ENCODE measurements around the gene L2HGDH. TPM values are rescaled to one million over a fixed set of nuclear protein-coding genes. Genes with fewer than 3 reads are reported as not detected.

Gene L2HGDH
- total RNA-seq, 1 donor from 2014 or later, result 7.6 TPM

- no peaks in the 10 kb centered on the region for H3K4me1 Mint-ChIP-seq (ENCODE audit: unreplicated experiment)
Observed at GRCh38 chr14:50210074-50210473, 102.0 kb downstream of the L2HGDH start.

DNA sequence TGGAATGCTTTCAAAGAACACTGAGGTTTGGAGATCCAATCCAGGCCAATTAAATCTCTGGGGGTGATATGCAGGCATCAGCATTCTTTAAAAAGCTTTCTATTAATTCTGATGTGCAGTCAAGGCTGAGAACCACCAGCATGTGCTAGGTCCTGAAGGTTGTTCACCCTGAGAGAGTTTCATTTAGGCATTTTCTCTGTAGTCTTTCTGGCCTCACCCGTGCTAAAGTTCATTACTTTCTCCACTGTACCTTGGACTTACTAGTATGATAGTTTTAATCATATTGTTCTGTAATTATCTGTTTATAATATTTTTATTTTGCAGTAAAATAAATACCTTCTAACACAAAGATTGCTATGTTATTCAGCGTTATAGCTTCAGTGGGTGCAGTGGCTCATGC, 113.5 kb downstream of the L2HGDH start:
- Mint-ChIP-seq H3K36me3 (ENCODE audit: low read depth, unreplicated experiment) (peaks cover 8% of the 10 kb centered on the region), H3K9me3 (ENCODE audit: unreplicated experiment) (no peaks in the 10 kb centered on the region), H3K4me3 (ENCODE audit: unreplicated experiment) (no peak overlapping the region), H3K27ac (ENCODE audit: unreplicated experiment) (no peak overlapping the region), H3K4me1 (ENCODE audit: unreplicated experiment) (no peaks in the 10 kb centered on the region), H3K27me3 (ENCODE audit: unreplicated experiment) (no peaks in the 10 kb centered on the region)
- TF ChIP-seq, protein P1, sequence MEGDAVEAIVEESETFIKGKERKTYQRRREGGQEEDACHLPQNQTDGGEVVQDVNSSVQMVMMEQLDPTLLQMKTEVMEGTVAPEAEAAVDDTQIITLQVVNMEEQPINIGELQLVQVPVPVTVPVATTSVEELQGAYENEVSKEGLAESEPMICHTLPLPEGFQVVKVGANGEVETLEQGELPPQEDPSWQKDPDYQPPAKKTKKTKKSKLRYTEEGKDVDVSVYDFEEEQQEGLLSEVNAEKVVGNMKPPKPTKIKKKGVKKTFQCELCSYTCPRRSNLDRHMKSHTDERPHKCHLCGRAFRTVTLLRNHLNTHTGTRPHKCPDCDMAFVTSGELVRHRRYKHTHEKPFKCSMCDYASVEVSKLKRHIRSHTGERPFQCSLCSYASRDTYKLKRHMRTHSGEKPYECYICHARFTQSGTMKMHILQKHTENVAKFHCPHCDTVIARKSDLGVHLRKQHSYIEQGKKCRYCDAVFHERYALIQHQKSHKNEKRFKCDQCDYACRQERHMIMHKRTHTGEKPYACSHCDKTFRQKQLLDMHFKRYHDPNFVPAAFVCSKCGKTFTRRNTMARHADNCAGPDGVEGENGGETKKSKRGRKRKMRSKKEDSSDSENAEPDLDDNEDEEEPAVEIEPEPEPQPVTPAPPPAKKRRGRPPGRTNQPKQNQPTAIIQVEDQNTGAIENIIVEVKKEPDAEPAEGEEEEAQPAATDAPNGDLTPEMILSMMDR (IDR thresholded peaks at IDR 0.05; ENCODE audit: unreplicated experiment), result no peak
- no peak for DNase-seq (ENCODE audit: low spot score)

More at GRCh38 chr14:50210074-50210473, 102.0 kb downstream of the L2HGDH start:
- Mint-ChIP-seq H3K27ac (ENCODE audit: unreplicated experiment) (no peak overlapping the region), H3K4me3 (ENCODE audit: unreplicated experiment) (no peak overlapping the region), H3K9me3 (ENCODE audit: unreplicated experiment) (no peaks in the 10 kb centered on the region), H3K27me3 (ENCODE audit: unreplicated experiment) (peaks cover 3% of the 10 kb centered on the region), H3K36me3 (ENCODE audit: low read depth, unreplicated experiment) (no peaks in the 10 kb centered on the region)
- DNase-seq (ENCODE audit: low spot score), result no peak
- TF ChIP-seq, protein P1 (IDR thresholded peaks at IDR 0.05; ENCODE audit: unreplicated experiment), result no peak

GRCh38 chr14:50191499-50191898, 120.5 kb downstream of the L2HGDH start:
- Mint-ChIP-seq H3K4me1 (ENCODE audit: unreplicated experiment) (no peaks in the 10 kb centered on the region), H3K4me3 (ENCODE audit: unreplicated experiment) (no peak overlapping the region), H3K27ac (ENCODE audit: unreplicated experiment) (no peak overlapping the region)

More at GRCh38 chr14:50191499-50191898, 120.5 kb downstream of the L2HGDH start:
- Mint-ChIP-seq H3K36me3 (ENCODE audit: low read depth, unreplicated experiment) (peaks cover 4% of the 10 kb centered on the region), H3K27me3 (ENCODE audit: unreplicated experiment) (no peaks in the 10 kb centered on the region), H3K9me3 (ENCODE audit: unreplicated experiment) (no peaks in the 10 kb centered on the region)
- DNase-seq (ENCODE audit: low spot score), result no peak
- TF ChIP-seq, protein P1 (IDR thresholded peaks at IDR 0.05; ENCODE audit: unreplicated experiment), result no peak

Small RNA genes lying within 50 kb of the gene (microRNA-seq; reads per million reads assigned to microRNA genes)
- 0.21 reads per million for gene MIR4504 (ENCODE audit: unreplicated experiment)

Other genes starting within 250 kb of the L2HGDH start
- 8.1 TPM for gene VCPKMT, start 195.7 kb downstream of the L2HGDH start, total RNA-seq (ENCODE audit: unreplicated experiment)
- 27.9 TPM for gene SOS2, start 80.7 kb downstream of the L2HGDH start, total RNA-seq (ENCODE audit: unreplicated experiment)
- 14.1 TPM for gene DMAC2L, start 95 bp upstream of the L2HGDH start, total RNA-seq (ENCODE audit: unreplicated experiment)
- 19.0 TPM for gene CDKL1, start 84.7 kb upstream of the L2HGDH start, total RNA-seq (ENCODE audit: unreplicated experiment)
- 99.3 TPM for gene MAP4K5, start 220.3 kb upstream of the L2HGDH start, total RNA-seq (ENCODE audit: unreplicated experiment)
- gene ATL1, start 247.9 kb upstream of the L2HGDH start, total RNA-seq (ENCODE audit: unreplicated experiment), result 4.7 TPM

Measured in endothelial cell (in vitro differentiated cells).